WERI-Rb-1 (cell line): ENCODE data around the gene ABLIM2.

Source experiments
- DNase-seq: peaks from one replicate; pipeline ENCODE4 v3.0.0-alpha.2; 2020
- H3K27ac ChIP-seq: fragments of 250-450 bp; sonication (Bioruptor Pico); 2 replicates; pipeline ENCODE4 v1.5.1; 2020; ENCODE audit warnings: mild to moderate bottlenecking, moderate library complexity
- H3K27me3 ChIP-seq: fragments of 250-450 bp; sonication (Bioruptor Pico); 2 replicates; pipeline ENCODE4 v1.5.1; 2021; ENCODE audit warnings: mild to moderate bottlenecking, low read depth, moderate library complexity; ENCODE audit not compliant: insufficient read depth, severe bottlenecking
- H3K36me3 ChIP-seq: fragments of 250-450 bp; sonication (Bioruptor Pico); 2 replicates; pipeline ENCODE4 v1.5.1; 2020; ENCODE audit warnings: mild to moderate bottlenecking, moderate library complexity
- H3K4me3 ChIP-seq: 2 replicates; pipeline ENCODE4 v1.5.1; 2011; ENCODE audit warnings: low read depth, mild to moderate bottlenecking, control low read depth, low read length
- H3K9me3 ChIP-seq: fragments of 250-450 bp; sonication (Bioruptor Pico); 2 replicates; pipeline ENCODE4 v1.5.1; 2021; ENCODE audit warnings: mild to moderate bottlenecking, moderate library complexity; ENCODE audit not compliant: severe bottlenecking
- TF ChIP-seq, protein P1 (sequence below): IDR thresholded peaks from 2 replicates; pipeline ENCODE4 v1.5.1; 2011; ENCODE audit warnings: low read depth, mild to moderate bottlenecking, control low read depth, inconsistent platforms, low read length

Gene ABLIM2

GRCh38 chr4:8052160-8052691 lies 106.4 kb downstream of the ABLIM2 start:
- Histone ChIP-seq H3K9me3 (peaks cover 12% of the 10 kb centered on the region), H3K36me3 (no peaks in the 10 kb centered on the region), H3K27ac (no peak overlapping the region), H3K27me3 (no peaks in the 10 kb centered on the region), H3K4me3 (no peak overlapping the region)
- DNase-seq: no peak
- TF ChIP-seq, protein P1, sequence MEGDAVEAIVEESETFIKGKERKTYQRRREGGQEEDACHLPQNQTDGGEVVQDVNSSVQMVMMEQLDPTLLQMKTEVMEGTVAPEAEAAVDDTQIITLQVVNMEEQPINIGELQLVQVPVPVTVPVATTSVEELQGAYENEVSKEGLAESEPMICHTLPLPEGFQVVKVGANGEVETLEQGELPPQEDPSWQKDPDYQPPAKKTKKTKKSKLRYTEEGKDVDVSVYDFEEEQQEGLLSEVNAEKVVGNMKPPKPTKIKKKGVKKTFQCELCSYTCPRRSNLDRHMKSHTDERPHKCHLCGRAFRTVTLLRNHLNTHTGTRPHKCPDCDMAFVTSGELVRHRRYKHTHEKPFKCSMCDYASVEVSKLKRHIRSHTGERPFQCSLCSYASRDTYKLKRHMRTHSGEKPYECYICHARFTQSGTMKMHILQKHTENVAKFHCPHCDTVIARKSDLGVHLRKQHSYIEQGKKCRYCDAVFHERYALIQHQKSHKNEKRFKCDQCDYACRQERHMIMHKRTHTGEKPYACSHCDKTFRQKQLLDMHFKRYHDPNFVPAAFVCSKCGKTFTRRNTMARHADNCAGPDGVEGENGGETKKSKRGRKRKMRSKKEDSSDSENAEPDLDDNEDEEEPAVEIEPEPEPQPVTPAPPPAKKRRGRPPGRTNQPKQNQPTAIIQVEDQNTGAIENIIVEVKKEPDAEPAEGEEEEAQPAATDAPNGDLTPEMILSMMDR: no peak

DNA sequence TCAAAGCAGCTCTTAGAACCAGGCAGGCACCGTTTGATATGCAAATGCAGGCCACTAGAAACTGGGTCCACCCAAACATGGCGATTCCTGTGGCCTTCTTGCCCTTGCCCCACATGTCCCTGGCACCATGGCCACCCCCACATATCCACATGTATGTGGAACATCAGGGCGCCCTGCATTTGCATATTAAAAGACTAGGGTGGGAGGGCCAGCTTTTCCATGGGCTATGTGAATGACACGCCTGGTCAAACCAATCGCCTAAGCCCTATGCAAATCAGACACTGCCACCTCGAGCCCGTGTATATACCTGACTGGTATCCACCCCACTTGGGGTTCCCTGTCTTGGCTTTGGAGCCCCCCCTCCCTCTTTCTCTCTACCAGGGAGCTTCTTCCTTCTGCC lies 107.0 kb downstream of the ABLIM2 start:
- no peak overlapping the region for H3K27ac ChIP-seq
- no peaks in the 10 kb centered on the region for H3K27me3 ChIP-seq
- H3K4me3 ChIP-seq: no peak overlapping the region
- no peak for DNase-seq
- TF ChIP-seq, protein P1: no peak
- no peaks in the 10 kb centered on the region for H3K36me3 ChIP-seq
- peaks cover 12% of the 10 kb centered on the region for H3K9me3 ChIP-seq

DNA sequence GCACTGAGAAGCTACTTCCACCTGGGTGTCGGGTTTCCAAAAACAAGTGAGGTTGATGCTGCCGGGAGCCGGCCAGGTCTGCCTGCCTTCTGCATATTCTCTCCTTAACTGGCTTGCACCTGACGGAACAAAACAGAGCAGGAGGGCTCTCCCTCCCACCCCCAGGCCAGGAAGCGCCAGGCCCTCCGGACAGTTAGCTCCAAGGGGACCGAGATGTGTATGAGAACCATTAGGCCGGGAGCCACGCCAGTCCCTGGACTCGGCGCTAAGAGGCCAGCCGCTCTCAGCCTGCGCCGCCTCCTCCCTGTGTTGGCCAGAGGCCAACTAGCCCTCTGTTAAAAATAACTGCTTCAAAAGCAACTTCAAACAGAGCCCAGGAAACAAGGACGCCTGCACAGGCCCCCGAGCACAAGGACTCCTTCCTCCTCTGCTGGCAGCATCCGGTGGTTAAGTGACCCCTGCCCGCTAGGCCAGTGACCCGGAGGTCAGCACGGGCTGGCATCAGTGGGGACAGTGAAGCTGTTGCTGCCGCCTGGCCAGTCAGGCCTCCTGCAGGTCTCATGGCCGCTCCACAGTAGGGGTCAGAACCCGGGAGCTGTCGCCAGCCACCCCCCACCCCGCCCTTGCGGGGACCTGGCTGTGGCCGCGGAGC lies 107.9 kb downstream of the ABLIM2 start:
- Histone ChIP-seq H3K4me3 (no peak overlapping the region), H3K27ac (no peak overlapping the region), H3K27me3 (no peaks in the 10 kb centered on the region), H3K36me3 (no peaks in the 10 kb centered on the region), H3K9me3 (peaks cover 11% of the 10 kb centered on the region)
- DNase-seq: no peak
- TF ChIP-seq, protein P1: no peak

- H3K27ac ChIP-seq: no peak overlapping the region
- H3K4me3 ChIP-seq: no peak overlapping the region
- DNase-seq: no peak
- no peaks in the 10 kb centered on the region for H3K36me3 ChIP-seq
- H3K27me3 ChIP-seq: no peaks in the 10 kb centered on the region
- peaks cover 6% of the 10 kb centered on the region for H3K9me3 ChIP-seq
- TF ChIP-seq, protein P1: no peak
Measured at GRCh38 chr4:8050180-8050554, 108.4 kb downstream of the ABLIM2 start.

DNA sequence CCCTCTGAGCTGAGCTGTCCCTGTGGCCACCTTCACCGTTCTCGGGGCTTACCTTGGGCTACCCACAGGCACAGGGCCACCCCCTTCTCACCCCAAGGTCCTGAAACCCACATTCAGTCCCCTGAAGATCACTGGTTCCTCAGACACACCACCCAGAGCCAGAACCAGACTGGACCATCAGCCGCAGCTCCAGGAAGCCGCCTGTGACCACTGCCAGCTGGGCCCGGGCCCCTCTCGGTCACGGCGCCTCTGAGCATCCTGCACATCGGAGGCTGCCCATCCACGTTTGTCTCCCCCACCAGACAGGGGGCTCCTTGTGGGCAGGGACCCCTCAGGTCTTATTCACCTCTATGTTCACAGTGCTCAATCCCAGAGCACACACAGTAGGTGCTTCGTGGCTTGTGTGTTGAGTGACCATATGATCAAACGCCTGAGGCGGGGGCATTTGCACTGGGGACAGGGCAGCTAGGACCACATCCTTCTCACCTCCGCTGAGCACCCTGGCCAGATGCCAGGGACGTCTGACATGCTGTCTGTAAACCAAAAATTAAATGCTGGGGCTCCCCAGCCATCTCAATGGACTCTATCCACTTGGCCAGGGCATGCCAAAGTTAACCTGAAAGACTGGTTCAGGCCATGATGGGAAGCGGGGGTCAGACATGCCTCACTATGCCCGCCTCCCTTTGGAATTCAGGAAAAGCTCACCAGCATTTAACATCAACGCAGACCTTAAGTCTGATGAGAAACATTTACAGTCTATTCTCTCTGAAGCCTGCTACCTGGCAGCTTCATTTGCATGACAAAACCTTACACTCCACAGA lies 109.5 kb downstream of the ABLIM2 start:
- Histone ChIP-seq H3K36me3 (no peaks in the 10 kb centered on the region), H3K9me3 (no peaks in the 10 kb centered on the region), H3K27ac (no peak overlapping the region), H3K4me3 (no peak overlapping the region), H3K27me3 (no peaks in the 10 kb centered on the region)
- no peak for DNase-seq
- TF ChIP-seq, protein P1: no peak
